HCT116 (cell line): ENCODE measurements around the gene GALNT11. TPM values are rescaled to one million over a fixed set of nuclear protein-coding genes. Genes with fewer than 3 reads are reported as not detected.

ENCODE experiments used
- ATAC-seq: fragments of 200-7000 bp; cut with Tn5 transposase; 2 replicates; pipeline ENCODE4 v1.9.1; 2020; ENCODE audit warnings: mild to moderate bottlenecking, moderate library complexity
- BruUV-seq: library from RNA; stranded (reverse); fragments of 400-500 nt; replicated peaks from 2 replicates; lab custom pipeline; 2021; lab: Mats Ljungman, UMichigan
- CTCF ChIA-PET: fragments of 300-600 bp; sonication (Branson Sonifier 250); formaldehyde crosslinking; loops from one replicate; lab custom pipeline; 2021; ENCODE audit warnings: antibody characterized with exemption; lab: Charles Lee
- POLR2A ChIA-PET: fragments of 300-600, 350-600 bp; sonication (Branson Sonifier 250); formaldehyde crosslinking; loops from one replicate; lab custom pipeline; 2021; ENCODE audit warnings: antibody characterized with exemption; lab: Charles Lee
- RAD21 ChIA-PET, 2 experiments: fragments of 300-600 bp; sonication (Branson Sonifier 250); formaldehyde crosslinking; loops; one replicate each; lab custom pipeline; 2023; ENCODE audit warnings: low total read pairs in 2 of 2; ENCODE audit not compliant: uncharacterized antibody in 2 of 2, unreplicated experiment in 2 of 2, low non-redundant PET in 1 of 2; lab: Charles Lee
- DNase-seq: peaks from one replicate; pipeline ENCODE4 v3.0.0-alpha.2; 2010; ENCODE audit warnings: low read depth, low spot score
- H2AFZ ChIP-seq: fragments of 200-600 bp; shearing (Covaris generic), sonication (generic); 2 replicates; pipeline ENCODE4 v1.6.1; 2017; ENCODE audit warnings: low read depth, mixed run types, mixed read lengths, antibody characterized with exemption, low read length; ENCODE audit not compliant: poor library complexity, severe bottlenecking
- H3K27ac ChIP-seq: 2 replicates; pipeline ENCODE4 v1.5.1; 2012; ENCODE audit warnings: low read depth, low read length
- H3K27me3 ChIP-seq: fragments of 200-600 bp; sonication (generic); 2 replicates; pipeline ENCODE4 v1.6.1; 2016; ENCODE audit warnings: mixed run types, low read length, mixed read lengths; ENCODE audit not compliant: insufficient read depth
- H3K36me3 ChIP-seq, 2 experiments: fragments of 200-500 bp in 1 of 2; fragments of 200-600 bp in 1 of 2; sonication (Bioruptor generic) in 1 of 2; sonication (generic) in 1 of 2; 2 replicates each; pipeline versions ENCODE4 v1.5.1 to v1.6.1; 2014 to 2016; ENCODE audit warnings: low read length in 2 of 2, inconsistent platforms in 1 of 2, mixed read lengths in 1 of 2, mixed run types in 1 of 2; ENCODE audit not compliant: insufficient read depth in 2 of 2, control insufficient read depth in 1 of 2
- H3K4me1 ChIP-seq, 2 experiments: fragments of 200-600 bp in 1 of 2; sonication (generic) in 1 of 2; 2 replicates each; pipeline versions ENCODE4 v1.5.1 to v1.6.1; 2012 to 2017; ENCODE audit warnings: low read length in 2 of 2, inconsistent platforms in 1 of 2, mild to moderate bottlenecking in 1 of 2, mixed read lengths in 1 of 2, mixed run types in 1 of 2, moderate library complexity in 1 of 2; ENCODE audit not compliant: insufficient read depth in 2 of 2, control insufficient read depth in 1 of 2
- H3K4me2 ChIP-seq: fragments of 200-600 bp; sonication (generic); 2 replicates; pipeline ENCODE4 v1.6.1; 2017; ENCODE audit warnings: mixed run types, low read length, mixed read lengths
- H3K4me3 ChIP-seq, 2 experiments: fragments of 200-600 bp in 1 of 2; sonication (generic) in 1 of 2; replicated peaks in 1 of 2; 2 replicates each; pipeline ENCODE4 v1.5.1; 2011 to 2016; ENCODE audit warnings: low read length in 2 of 2, control low read depth in 1 of 2, low read depth in 1 of 2, mild to moderate bottlenecking in 1 of 2, mixed read lengths in 1 of 2, mixed run types in 1 of 2
- H3K79me2 ChIP-seq: fragments of 200-600 bp; sonication (generic); 2 replicates; pipeline ENCODE4 v1.6.1; 2017; ENCODE audit warnings: mild to moderate bottlenecking, mixed run types, low read length, moderate library complexity, mixed read lengths; ENCODE audit not compliant: insufficient read depth
- H3K9ac ChIP-seq: fragments of 200-600 bp; sonication (generic); 2 replicates; pipeline ENCODE4 v1.6.1; 2016; ENCODE audit warnings: low read length, mixed read lengths
- H3K9me2 ChIP-seq: fragments of 200-600 bp; sonication (generic), shearing (Covaris generic); 2 replicates; pipeline ENCODE4 v1.6.1; 2017; ENCODE audit warnings: mixed run types, mild to moderate bottlenecking, moderate library complexity; ENCODE audit not compliant: insufficient read depth
- H3K9me3 ChIP-seq, 2 experiments: fragments of 200-500 bp in 1 of 2; fragments of 200-600 bp in 1 of 2; sonication (Bioruptor generic) in 1 of 2; sonication (generic) in 1 of 2; 2 replicates each; pipeline ENCODE4 v1.6.1; 2014 to 2017; ENCODE audit warnings: low read length in 2 of 2, mixed read lengths in 2 of 2, inconsistent platforms in 1 of 2, low read depth in 1 of 2, mild to moderate bottlenecking in 1 of 2, mixed run types in 1 of 2, moderate library complexity in 1 of 2; ENCODE audit not compliant: control insufficient read depth in 1 of 2, insufficient read depth in 1 of 2
- H4K20me1 ChIP-seq: fragments of 200-600 bp; sonication (generic), shearing (Covaris generic); 2 replicates; pipeline ENCODE4 v1.6.1; 2017; ENCODE audit warnings: mixed run types, mild to moderate bottlenecking, moderate library complexity; ENCODE audit not compliant: insufficient read depth
- CBX3 ChIP-seq: IDR thresholded peaks from 2 replicates; pipeline ENCODE4 v1.6.1; 2012; ENCODE audit warnings: low read depth
- EZH2 ChIP-seq: fragments of 200-600 bp; sonication (generic); IDR thresholded peaks from 2 replicates; pipeline ENCODE4 v1.6.1; 2017; ENCODE audit warnings: antibody characterized with exemption, mixed run types
- EZH2phosphoT487 ChIP-seq: fragments of 200-600 bp; IDR thresholded peaks from 2 replicates; pipeline ENCODE4 v1.6.1; 2018; ENCODE audit warnings: antibody characterized with exemption, borderline replicate concordance
- JUND ChIP-seq: IDR thresholded peaks from 2 replicates; pipeline ENCODE4 v1.6.1; 2012
- POLR2A ChIP-seq: IDR thresholded peaks from 2 replicates; pipeline ENCODE4 v1.7.0; 2011; ENCODE audit warnings: borderline replicate concordance; ENCODE audit not compliant: insufficient read depth, insufficient read length; ENCODE audit errors: extremely low read depth
- RAD21 ChIP-seq: IDR thresholded peaks from 2 replicates; pipeline ENCODE4 v1.6.1; 2012; ENCODE audit warnings: low read depth, mild to moderate bottlenecking
- SIN3A ChIP-seq: IDR thresholded peaks from 2 replicates; pipeline ENCODE4 v1.6.1; 2012; ENCODE audit warnings: low read depth
- SP1 ChIP-seq: IDR thresholded peaks from 2 replicates; pipeline ENCODE4 v1.6.1; 2012; ENCODE audit warnings: low read depth
- SRF ChIP-seq: IDR thresholded peaks from 2 replicates; pipeline ENCODE4 v1.6.1; 2012; ENCODE audit warnings: low read depth
- intact Hi-C: fragments of 100-400 bp; cut with micrococcal nuclease; formaldehyde crosslinking; loops from 2 replicates; pipeline ENCODE4 v1.10.0; 2022
- total RNA-seq: library from RNA; stranded (reverse); gene quantifications from one replicate; pipeline ENCODE4 v1.2.1, GENCODE V29; 2021; ENCODE audit not compliant: unreplicated experiment
- TF ChIP-seq, protein P1 (sequence below): IDR thresholded peaks from 2 replicates; pipeline ENCODE4 v1.6.1; 2012
- TF ChIP-seq, protein P2 (sequence below), 3 experiments: fragments of 200-600 bp in 1 of 3; sonication (generic) in 1 of 3; IDR thresholded peaks in 2 of 3; conservative IDR thresholded peaks in 1 of 3; 2 replicates each; pipeline ENCODE4 v1.5.1; 2012 to 2017; ENCODE audit warnings: low read depth in 2 of 3, low read length in 2 of 3, antibody characterized with exemption in 1 of 3, borderline replicate concordance in 1 of 3, control low read depth in 1 of 3, mild to moderate bottlenecking in 1 of 3, mixed read lengths in 1 of 3, mixed run types in 1 of 3, moderate library complexity in 1 of 3; ENCODE audit not compliant: insufficient read depth in 1 of 3

The GALNT11 gene
- total RNA-seq, 1 experiment from 2014 or later, result 28.9 TPM

DNA sequence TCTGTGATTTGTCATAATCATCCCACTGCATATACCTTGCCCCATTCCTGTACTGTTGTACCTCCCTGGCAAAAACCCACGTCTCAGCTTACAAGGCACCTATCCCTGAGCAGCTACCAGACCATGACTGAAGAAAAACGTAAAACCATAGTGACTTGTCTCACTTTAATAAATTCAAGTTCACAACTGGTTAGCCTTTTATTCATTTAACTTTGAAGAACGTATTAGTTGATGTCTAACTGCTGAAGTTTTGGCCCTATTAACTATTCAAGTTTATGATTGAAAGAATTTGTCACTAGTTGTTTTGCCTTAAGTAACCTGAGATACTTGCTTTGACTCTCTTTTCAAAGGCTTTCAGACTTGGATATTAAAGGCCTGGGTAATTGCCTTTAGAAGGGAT is 59.7 kb downstream of the GALNT11 start:
- POLR2A ChIA-PET, result no interaction called here
- intact Hi-C loops, result no loop called here
- CTCF ChIA-PET, result no interaction called here

DNA sequence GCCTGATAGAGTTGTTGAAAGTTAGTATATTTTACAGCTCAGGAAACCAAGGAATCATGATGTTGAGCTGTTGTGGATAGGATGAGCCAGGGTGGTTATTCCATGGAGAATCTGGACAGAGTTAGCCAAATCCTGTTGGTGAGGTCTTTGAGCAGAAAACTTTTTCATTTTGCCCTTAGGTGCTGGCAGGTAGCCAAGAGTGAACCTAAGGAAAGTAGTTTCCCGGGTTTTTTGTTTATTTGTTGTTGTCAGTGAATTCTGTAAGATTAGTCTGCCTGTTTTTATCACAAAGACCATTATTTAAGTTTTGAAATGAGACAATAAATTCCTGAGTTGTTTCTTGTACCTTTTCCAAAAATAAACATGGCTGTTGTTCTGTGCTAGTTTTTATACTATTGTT is 61.0 kb downstream of the GALNT11 start:
- CTCF ChIA-PET, result no interaction called here
- intact Hi-C loops, result no loop called here
- BruUV-seq, result no TSS peak

More for the DNA sequence above, 59.7 kb downstream of the GALNT11 start:
- Histone ChIP-seq H4K20me1 (no peaks in the 10 kb centered on the region), H3K4me1 (no peaks in the 10 kb centered on the region; a peak in 1 of 4 replicates), H3K79me2 (peaks cover 11% of the 10 kb centered on the region; the same call in 1 of the 2 replicates), H3K4me2 (no peak overlapping the region), H3K27me3 (no peaks in the 10 kb centered on the region), H3K4me3 (no peak overlapping the region), H2AFZ (no peak overlapping the region), H3K9me2 (no peaks in the 10 kb centered on the region), H3K9ac (no peak overlapping the region), H3K27ac (no peak overlapping the region), H3K9me3 (peaks cover 0 to 14% of the 10 kb centered on the region in 2 experiments; a peak in 1 of 4 replicates), H3K36me3 (no peaks in the 10 kb centered on the region)
- BruUV-seq, result no TSS peak
- RAD21 ChIA-PET, result no interaction called here
- ATAC-seq, result no peak
- no peak for DNase-seq
- TF ChIP-seq, protein P1, sequence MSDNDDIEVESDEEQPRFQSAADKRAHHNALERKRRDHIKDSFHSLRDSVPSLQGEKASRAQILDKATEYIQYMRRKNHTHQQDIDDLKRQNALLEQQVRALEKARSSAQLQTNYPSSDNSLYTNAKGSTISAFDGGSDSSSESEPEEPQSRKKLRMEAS, result no peak

More for the DNA sequence above, 61.0 kb downstream of the GALNT11 start:
- H3K4me2 ChIP-seq, result no peak overlapping the region
- no peak for DNase-seq
- no peaks in the 10 kb centered on the region for H3K9me2 ChIP-seq
- H3K9me3 ChIP-seq, result peaks cover 0 to 14% of the 10 kb centered on the region in 2 experiments; a peak in 1 of 4 replicates
- H3K36me3 ChIP-seq, result no peaks in the 10 kb centered on the region
- H3K79me2 ChIP-seq, result peaks cover 12% of the 10 kb centered on the region; the same call in 1 of the 2 replicates
- POLR2A ChIA-PET, result interaction anchor here (1.2 kb wide), 1 partner anchor 10 kb away, joined by 3 read pairs; no protein-coding TSS in a partner anchor
- no peaks in the 10 kb centered on the region for H3K4me1 ChIP-seq
- no peak overlapping the region for H3K27ac ChIP-seq
- no peak for ATAC-seq
- no peak overlapping the region for H2AFZ ChIP-seq
- TF ChIP-seq RAD21 (no peak), EZH2phosphoT487 (no peak), EZH2 (no peak), JUND (no peak), SP1 (no peak), CBX3 (no peak), POLR2A (no peak), SRF (no peak), SIN3A (no peak)
- TF ChIP-seq, protein P2, sequence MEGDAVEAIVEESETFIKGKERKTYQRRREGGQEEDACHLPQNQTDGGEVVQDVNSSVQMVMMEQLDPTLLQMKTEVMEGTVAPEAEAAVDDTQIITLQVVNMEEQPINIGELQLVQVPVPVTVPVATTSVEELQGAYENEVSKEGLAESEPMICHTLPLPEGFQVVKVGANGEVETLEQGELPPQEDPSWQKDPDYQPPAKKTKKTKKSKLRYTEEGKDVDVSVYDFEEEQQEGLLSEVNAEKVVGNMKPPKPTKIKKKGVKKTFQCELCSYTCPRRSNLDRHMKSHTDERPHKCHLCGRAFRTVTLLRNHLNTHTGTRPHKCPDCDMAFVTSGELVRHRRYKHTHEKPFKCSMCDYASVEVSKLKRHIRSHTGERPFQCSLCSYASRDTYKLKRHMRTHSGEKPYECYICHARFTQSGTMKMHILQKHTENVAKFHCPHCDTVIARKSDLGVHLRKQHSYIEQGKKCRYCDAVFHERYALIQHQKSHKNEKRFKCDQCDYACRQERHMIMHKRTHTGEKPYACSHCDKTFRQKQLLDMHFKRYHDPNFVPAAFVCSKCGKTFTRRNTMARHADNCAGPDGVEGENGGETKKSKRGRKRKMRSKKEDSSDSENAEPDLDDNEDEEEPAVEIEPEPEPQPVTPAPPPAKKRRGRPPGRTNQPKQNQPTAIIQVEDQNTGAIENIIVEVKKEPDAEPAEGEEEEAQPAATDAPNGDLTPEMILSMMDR (IDR thresholded peaks at IDR 0.05 in 2 of 3, conservative IDR thresholded peaks at IDR 0.05 in 1 of 3; ENCODE audit: borderline replicate concordance in 1 of 3, insufficient read depth in 1 of 3, low read depth in 2 of 3, low read length in 2 of 3), result no peak
- TF ChIP-seq, all 23 proteins: peak for 0
- no peaks in the 10 kb centered on the region for H4K20me1 ChIP-seq
- no peaks in the 10 kb centered on the region for H3K27me3 ChIP-seq
- no peak overlapping the region for H3K4me3 ChIP-seq
- RAD21 ChIA-PET, result no interaction called here
- no peak overlapping the region for H3K9ac ChIP-seq
